Measurements from ENCODE around the gene POLR1E.
"Not testable (repeated sequence)": the region's sequence is repeated elsewhere in the genome, so short reads cannot be mapped to it uniquely, and the experiment has no call there.

Gene POLR1E

GRCh38 chr9:37512437-37512836 lies 26.7 kb downstream of the POLR1E start:
- Histone ChIP-seq H3K9ac (ENCODE audit: insufficient read length) (no peak overlapping the region), H3K9me3 (ENCODE audit: low read depth, low read length) (no peaks in the 10 kb centered on the region), H3K4me3 (no peak overlapping the region), H3K36me3 (ENCODE audit: insufficient read depth, low read length) (peaks cover 2% of the 10 kb centered on the region; the same call in 1 of the 2 replicates), H3K27ac (no peak overlapping the region)
- no peak for TF ChIP-seq POLR2AphosphoS5 (IDR thresholded peaks at IDR 0.05; ENCODE audit: borderline replicate concordance, low read depth, low read length)
- TF ChIP-seq FOXP2 (optimal IDR thresholded peaks at IDR 0.05; ENCODE audit: control extremely low read depth, extremely low read length, insufficient read depth): no peak
- no peak for TF ChIP-seq EZH2 (IDR thresholded peaks at IDR 0.05)
- DNase-seq (ENCODE audit: low read depth, low spot score): no peak

- not testable (repeated sequence) for H3K4me3 ChIP-seq; H3K9me3 ChIP-seq (ENCODE audit: low read depth, low read length); H3K27ac ChIP-seq; H3K9ac ChIP-seq (ENCODE audit: insufficient read length); DNase-seq (ENCODE audit: low read depth, low spot score); H3K36me3 ChIP-seq (ENCODE audit: insufficient read depth, low read length)
Observed at GRCh38 chr9:37514415-37514814, 28.7 kb downstream of the POLR1E start.

DNA sequence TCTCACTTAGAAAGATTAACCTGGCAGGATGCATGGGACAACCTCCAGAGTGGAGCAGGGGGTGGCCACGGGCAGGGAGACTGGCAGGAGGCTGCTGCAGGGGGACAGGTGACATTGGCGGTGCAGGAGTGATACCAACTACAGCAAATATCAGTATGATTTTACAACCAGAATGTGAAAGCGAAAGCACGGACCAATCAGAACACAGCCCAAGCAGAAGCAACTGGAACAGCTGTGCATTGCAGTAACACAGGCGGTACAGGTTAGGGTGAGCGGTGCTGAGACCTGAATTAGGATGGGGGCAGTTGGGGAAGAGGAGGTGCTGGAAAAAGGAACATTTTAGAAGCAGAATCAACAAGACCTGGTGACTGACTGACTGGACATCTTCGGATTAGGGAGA lies 29.3 kb downstream of the POLR1E start:
- Histone ChIP-seq H3K9me3 (ENCODE audit: low read depth, low read length) (no peaks in the 10 kb centered on the region), H3K36me3 (ENCODE audit: insufficient read depth, low read length) (peaks cover 2% of the 10 kb centered on the region; the same call in 1 of the 2 replicates), H3K9ac (ENCODE audit: insufficient read length) (no peak overlapping the region), H3K27ac (no peak overlapping the region), H3K4me3 (no peak overlapping the region)
- no peak for TF ChIP-seq POLR2AphosphoS5 (IDR thresholded peaks at IDR 0.05; ENCODE audit: borderline replicate concordance, low read depth, low read length)
- TF ChIP-seq EZH2 (IDR thresholded peaks at IDR 0.05): no peak
- no peak for TF ChIP-seq FOXP2 (optimal IDR thresholded peaks at IDR 0.05; ENCODE audit: control extremely low read depth, extremely low read length, insufficient read depth)
- no peak for DNase-seq (ENCODE audit: low read depth, low spot score)

GRCh38 chr9:37515620-37516258 lies 30.0 kb downstream of the POLR1E start:
- H3K27ac ChIP-seq: no peak overlapping the region
- TF ChIP-seq EZH2 (IDR thresholded peaks at IDR 0.05): no peak
- no peak for TF ChIP-seq FOXP2 (optimal IDR thresholded peaks at IDR 0.05; ENCODE audit: control extremely low read depth, extremely low read length, insufficient read depth)
- no peak for TF ChIP-seq POLR2AphosphoS5 (IDR thresholded peaks at IDR 0.05; ENCODE audit: borderline replicate concordance, low read depth, low read length)
- H3K36me3 ChIP-seq (ENCODE audit: insufficient read depth, low read length): peaks cover 5% of the 10 kb centered on the region; the same call in 1 of the 2 replicates
- H3K9ac ChIP-seq (ENCODE audit: insufficient read length): no peak overlapping the region
- DNase-seq (ENCODE audit: low read depth, low spot score): no peak
- no peaks in the 10 kb centered on the region for H3K9me3 ChIP-seq (ENCODE audit: low read depth, low read length)
- no peak overlapping the region for H3K4me3 ChIP-seq

DNA sequence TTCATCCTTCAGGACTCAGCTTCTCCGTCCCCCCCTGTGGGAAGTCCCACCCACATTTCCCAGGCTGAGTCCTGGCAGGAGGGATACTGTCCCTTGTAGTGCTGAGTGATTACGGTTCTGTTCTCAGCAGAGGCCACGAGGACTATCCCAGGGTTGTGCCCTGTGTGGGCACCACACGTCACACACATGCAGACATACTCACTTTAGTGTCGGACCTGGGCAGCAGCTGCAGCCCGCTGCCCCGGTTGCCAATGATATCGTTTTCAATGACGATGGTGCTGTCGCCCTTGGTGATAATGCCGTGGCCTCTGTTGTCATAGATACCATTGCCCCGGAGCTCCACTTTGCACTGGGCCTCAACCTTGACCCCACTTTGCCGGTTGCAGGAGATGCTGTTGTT lies 32.2 kb downstream of the POLR1E start:
- TF ChIP-seq FOXP2 (optimal IDR thresholded peaks at IDR 0.05; ENCODE audit: control extremely low read depth, extremely low read length, insufficient read depth) (no peak), POLR2AphosphoS5 (IDR thresholded peaks at IDR 0.05; ENCODE audit: borderline replicate concordance, low read depth, low read length) (no peak), EZH2 (IDR thresholded peaks at IDR 0.05) (no peak)
- H3K4me3 ChIP-seq: no peak overlapping the region
- no peak for DNase-seq (ENCODE audit: low read depth, low spot score)
- H3K9me3 ChIP-seq (ENCODE audit: low read depth, low read length): no peaks in the 10 kb centered on the region
- H3K27ac ChIP-seq: no peak overlapping the region
- no peak overlapping the region for H3K9ac ChIP-seq (ENCODE audit: insufficient read length)
- peaks cover 12% of the 10 kb centered on the region; the same call in 1 of the 2 replicates for H3K36me3 ChIP-seq (ENCODE audit: insufficient read depth, low read length)

DNA sequence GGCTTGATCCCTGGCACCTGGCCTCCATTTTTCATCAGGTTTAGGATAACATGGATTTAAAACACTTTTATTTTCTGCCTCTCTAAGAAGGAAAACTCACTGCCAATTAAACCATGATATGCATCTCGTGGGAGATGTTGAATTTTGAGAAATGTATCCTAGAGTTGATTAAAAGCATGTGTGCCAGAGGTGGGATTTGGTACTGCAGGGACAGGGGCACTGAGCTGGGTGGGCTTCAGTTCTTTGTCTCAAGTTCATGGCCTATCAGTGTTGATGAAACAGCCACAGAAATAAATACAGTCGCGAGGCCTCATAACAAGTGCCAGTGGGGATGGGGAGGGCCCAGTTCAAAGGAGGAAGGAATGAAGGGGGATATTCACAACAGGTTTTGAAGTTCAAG lies 34.9 kb downstream of the POLR1E start:
- Histone ChIP-seq H3K36me3 (ENCODE audit: insufficient read depth, low read length) (peaks cover 24% of the 10 kb centered on the region; the same call in 1 of the 2 replicates), H3K27ac (0 out of 2 replicates have a peak overlapping the region, but pooled peaks have one; percentile 46), H3K9me3 (ENCODE audit: low read depth, low read length) (no peaks in the 10 kb centered on the region), H3K4me3 (no peak overlapping the region), H3K9ac (ENCODE audit: insufficient read length) (no peak overlapping the region)
- no peak for DNase-seq (ENCODE audit: low read depth, low spot score)
- TF ChIP-seq EZH2 (IDR thresholded peaks at IDR 0.05) (no peak), POLR2AphosphoS5 (IDR thresholded peaks at IDR 0.05; ENCODE audit: borderline replicate concordance, low read depth, low read length) (no peak), FOXP2 (optimal IDR thresholded peaks at IDR 0.05; ENCODE audit: control extremely low read depth, extremely low read length, insufficient read depth) (no peak)

- Histone ChIP-seq H3K9ac (ENCODE audit: insufficient read length) (no peak overlapping the region), H3K4me3 (no peak overlapping the region), H3K36me3 (ENCODE audit: insufficient read depth, low read length) (peaks cover 24% of the 10 kb centered on the region; the same call in 1 of the 2 replicates), H3K27ac (no peak overlapping the region), H3K9me3 (ENCODE audit: low read depth, low read length) (no peaks in the 10 kb centered on the region)
- DNase-seq (ENCODE audit: low read depth, low spot score): no peak
- TF ChIP-seq EZH2 (IDR thresholded peaks at IDR 0.05) (no peak), POLR2AphosphoS5 (IDR thresholded peaks at IDR 0.05; ENCODE audit: borderline replicate concordance, low read depth, low read length) (no peak), FOXP2 (optimal IDR thresholded peaks at IDR 0.05; ENCODE audit: control extremely low read depth, extremely low read length, insufficient read depth) (no peak)
Observed at GRCh38 chr9:37521111-37521510, 35.4 kb downstream of the POLR1E start.

DNA sequence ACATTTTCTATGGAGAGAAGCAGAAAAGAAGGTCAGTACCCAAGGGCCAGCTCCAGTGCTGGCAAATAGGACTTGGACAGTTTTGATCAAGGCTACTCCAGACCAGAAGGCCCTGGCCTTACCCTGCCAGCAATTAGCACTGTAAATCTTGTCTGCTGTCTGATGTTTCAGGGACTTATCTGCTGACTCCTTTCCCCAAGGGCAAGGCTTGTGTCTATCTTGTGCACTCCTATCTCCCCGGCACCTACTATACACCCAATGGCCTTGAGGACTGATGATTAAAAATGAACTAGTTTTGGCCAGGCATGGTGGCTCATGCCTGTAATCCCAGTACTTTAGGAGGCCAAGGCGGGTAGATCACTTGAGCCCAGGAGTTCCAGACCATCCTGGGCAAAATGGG lies 37.2 kb downstream of the POLR1E start:
- H3K4me3 ChIP-seq: no peak overlapping the region
- peaks cover 28% of the 10 kb centered on the region; the same call in 1 of the 2 replicates for H3K36me3 ChIP-seq (ENCODE audit: insufficient read depth, low read length)
- DNase-seq (ENCODE audit: low read depth, low spot score): no peak
- H3K9me3 ChIP-seq (ENCODE audit: low read depth, low read length): no peaks in the 10 kb centered on the region
- H3K27ac ChIP-seq: no peak overlapping the region
- H3K9ac ChIP-seq (ENCODE audit: insufficient read length): no peak overlapping the region
- TF ChIP-seq EZH2 (IDR thresholded peaks at IDR 0.05) (no peak), FOXP2 (optimal IDR thresholded peaks at IDR 0.05; ENCODE audit: control extremely low read depth, extremely low read length, insufficient read depth) (no peak), POLR2AphosphoS5 (IDR thresholded peaks at IDR 0.05; ENCODE audit: borderline replicate concordance, low read depth, low read length) (no peak)

GRCh38 chr9:37523916-37524315 lies 38.2 kb downstream of the POLR1E start:
- Histone ChIP-seq H3K27ac (no peak overlapping the region), H3K36me3 (ENCODE audit: insufficient read depth, low read length) (peaks cover 26% of the 10 kb centered on the region; the same call in 1 of the 2 replicates), H3K9ac (ENCODE audit: insufficient read length) (no peak overlapping the region), H3K4me3 (no peak overlapping the region), H3K9me3 (ENCODE audit: low read depth, low read length) (no peaks in the 10 kb centered on the region)
- no peak for TF ChIP-seq FOXP2 (optimal IDR thresholded peaks at IDR 0.05; ENCODE audit: control extremely low read depth, extremely low read length, insufficient read depth)
- TF ChIP-seq EZH2 (IDR thresholded peaks at IDR 0.05): no peak
- TF ChIP-seq POLR2AphosphoS5 (IDR thresholded peaks at IDR 0.05; ENCODE audit: borderline replicate concordance, low read depth, low read length): no peak
- no peak for DNase-seq (ENCODE audit: low read depth, low spot score)

Measured in SK-N-MC (cell line).